ENCODE results near the gene FKBP2.

FKBP2 gene

DNA sequence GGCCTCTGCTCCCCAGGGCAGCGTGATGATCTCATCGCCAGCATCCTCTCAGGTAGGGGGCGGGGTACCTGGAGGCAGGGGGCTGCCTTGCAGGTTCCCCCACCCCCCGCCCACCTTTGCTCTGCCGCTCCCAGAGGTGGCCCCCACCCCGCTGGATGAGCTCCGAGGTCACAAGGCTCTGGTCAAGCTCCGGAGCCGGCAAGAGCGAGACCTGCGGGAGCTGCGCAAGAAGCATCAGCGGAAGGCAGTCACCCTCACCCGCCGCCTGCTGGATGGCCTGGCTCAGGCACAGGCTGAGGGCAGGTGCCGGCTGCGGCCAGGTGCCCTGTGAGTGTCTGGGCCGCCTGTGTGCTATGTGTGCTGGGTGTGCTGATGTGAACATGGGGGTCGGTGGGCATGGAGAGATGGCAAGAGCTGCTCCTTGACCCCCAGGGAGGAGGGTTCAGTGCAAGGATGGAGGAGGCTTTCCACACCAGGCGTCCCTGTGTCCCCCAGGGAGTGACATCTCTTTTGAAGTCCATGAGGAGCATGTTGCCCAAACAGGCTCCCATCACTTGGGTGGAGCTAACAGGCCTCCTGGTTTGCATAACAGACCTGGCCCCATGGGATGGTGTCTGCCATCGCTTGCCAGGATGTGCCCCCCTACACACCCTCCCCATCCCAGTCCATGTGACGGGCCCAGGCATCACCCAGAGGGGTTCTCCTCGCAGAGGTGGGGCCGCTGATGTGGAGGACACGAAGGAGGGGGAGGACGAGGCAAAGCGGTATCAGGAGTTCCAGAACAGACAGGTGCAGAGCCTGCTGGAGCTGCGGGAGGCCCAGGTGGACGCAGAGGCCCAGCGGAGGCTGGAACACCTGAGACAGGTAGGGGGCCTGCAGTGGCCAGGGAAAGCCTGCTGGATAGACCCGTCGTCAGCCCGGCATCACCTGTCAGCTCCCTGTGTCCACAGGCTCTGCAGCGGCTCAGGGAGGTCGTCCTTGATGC is 24.6 kb downstream of the FKBP2 start:
- DNase-seq: no peak

DNA sequence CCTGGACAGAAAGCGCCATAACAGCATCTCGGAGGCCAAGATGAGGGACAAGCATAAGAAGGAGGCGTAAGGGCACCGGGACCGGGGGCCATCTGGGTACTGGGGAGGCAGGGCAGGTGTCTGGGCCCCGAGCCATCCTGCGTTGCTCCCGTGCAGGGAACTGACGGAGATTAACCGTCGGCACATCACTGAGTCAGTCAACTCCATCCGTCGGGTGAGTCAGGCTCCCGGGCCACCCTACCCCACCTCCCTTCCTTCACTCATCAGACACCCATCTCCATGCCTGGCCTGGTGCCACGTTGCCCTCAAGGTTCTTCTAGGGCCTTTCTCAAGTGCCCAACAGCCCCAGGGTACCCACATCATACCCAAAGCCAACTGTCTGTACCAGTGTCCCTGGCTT is 25.4 kb downstream of the FKBP2 start:
- DNase-seq: no peak

DNA sequence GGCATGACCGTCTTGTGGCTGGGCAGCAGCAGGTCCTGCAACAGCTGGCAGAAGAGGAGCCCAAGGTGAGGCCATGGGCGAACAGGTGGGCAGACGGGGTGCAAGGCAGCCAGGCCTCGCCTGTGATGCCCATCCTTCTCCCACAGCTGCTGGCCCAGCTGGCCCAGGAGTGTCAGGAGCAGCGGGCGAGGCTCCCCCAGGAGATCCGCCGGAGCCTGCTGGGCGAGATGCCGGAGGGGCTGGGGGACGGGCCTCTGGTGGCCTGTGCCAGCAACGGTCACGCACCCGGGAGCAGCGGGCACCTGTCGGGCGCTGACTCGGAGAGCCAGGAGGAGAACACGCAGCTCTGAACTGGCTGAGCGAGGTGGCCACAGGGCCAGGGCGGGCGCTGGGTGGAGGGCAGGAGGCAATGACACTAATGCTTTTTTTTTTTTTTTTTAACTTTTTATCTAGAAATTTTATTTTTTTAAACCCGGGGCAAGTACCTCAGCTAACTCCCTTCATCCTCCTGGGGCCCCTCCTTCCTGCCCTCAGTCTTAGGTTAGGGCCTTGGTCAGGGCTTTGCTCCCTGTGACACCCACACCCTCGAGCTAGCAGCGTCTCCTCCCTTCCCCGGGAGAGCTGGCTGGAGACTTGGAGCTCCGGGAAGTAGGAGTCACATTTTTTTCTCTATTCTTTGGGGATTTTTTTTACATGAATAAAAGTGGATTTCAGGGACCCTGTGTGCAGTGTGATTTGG is 26.5 kb downstream of the FKBP2 start:
- DNase-seq: no peak

DNA sequence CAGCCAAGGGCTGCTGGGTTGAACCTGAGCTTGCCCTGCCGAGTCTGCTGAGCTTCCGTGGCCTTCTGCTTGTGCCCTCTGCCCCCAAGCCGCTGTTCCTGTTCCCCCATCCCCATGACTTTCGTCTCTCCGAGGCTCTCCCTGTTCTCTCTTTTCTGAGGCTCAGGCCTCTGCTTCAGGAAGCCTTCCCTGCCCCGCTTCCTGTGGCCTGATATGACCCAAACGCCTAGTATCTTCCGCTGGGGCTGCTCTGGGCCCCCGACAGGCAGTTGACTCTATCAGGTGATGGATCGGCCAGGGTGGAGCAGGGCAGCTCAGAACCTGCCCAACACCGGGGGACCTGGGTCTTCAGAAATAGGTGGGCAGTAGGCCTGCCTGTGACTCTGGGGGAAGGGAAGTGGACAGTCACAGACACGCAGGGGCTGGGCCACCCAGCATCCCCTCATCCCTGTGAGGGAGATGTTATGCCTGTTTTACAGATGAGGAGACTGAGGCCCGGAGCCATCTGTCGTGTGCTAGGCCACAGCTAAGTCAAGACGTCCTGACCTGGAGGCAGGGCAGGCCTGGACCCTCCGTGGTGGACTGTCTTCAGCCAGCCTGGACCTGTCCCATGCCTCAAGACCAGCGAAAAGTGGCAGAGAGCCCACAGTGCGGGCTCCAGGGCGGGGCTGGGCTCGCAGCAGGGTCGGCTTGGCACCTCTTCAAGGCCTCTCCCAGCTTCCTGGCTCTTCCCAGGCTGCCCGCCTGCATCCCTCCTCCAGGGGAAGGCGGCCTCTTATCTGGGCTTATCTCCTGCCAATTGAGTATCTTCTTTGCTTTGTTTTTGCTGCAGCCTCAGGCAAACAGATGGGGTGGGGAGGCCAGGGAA is 27.4 kb downstream of the FKBP2 start:
- no peak for DNase-seq

GRCh38 chr11:64268893-64269539 is 28.1 kb downstream of the FKBP2 start:
- DNase-seq: peak; percentile 45 to 65

DNA sequence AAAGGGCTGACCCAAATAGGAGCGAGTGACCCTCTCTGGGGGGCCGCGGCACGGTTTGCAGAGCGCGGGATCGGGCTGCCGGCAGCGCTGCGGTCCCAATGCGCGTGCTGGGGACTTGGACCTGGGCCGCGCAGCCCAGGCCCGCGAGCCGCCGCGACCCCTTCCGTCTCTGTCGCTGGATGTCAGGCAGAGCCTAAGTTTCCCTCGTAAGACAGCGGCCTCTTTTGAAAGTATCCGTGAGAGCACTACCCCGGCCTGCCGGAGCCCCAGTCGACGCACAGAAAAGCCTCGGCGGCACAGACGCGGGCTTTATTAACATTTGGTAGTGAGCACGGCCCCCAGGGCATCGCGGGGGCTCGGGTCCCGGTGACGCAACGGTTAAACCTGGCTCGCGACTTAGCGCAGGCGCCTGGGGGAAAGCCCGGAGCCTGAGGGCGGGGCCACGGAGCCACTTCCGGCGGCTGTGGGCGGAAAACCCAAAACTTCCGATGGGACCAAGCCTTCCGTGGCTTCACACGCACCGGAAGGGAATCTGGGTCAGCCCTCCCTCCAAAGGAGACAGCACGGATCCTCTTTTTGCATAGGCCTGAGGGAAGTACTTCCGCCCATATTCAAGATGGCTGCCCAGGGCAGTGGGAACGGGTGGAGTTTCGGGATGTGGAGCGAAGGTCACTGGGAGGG is 28.8 kb downstream of the FKBP2 start:
- DNase-seq: peak; percentile 99

- no peak for DNase-seq
Measured at GRCh38 chr11:64275031-64275800, 34.3 kb downstream of the FKBP2 start.

- DNase-seq: no peak
Measured at GRCh38 chr11:64275841-64276240, 34.9 kb downstream of the FKBP2 start.

- DNase-seq: no peak
Measured at GRCh38 chr11:64276653-64277431, 35.9 kb downstream of the FKBP2 start.

GRCh38 chr11:64278576-64279190 is 37.8 kb downstream of the FKBP2 start:
- DNase-seq: no peak

DNA sequence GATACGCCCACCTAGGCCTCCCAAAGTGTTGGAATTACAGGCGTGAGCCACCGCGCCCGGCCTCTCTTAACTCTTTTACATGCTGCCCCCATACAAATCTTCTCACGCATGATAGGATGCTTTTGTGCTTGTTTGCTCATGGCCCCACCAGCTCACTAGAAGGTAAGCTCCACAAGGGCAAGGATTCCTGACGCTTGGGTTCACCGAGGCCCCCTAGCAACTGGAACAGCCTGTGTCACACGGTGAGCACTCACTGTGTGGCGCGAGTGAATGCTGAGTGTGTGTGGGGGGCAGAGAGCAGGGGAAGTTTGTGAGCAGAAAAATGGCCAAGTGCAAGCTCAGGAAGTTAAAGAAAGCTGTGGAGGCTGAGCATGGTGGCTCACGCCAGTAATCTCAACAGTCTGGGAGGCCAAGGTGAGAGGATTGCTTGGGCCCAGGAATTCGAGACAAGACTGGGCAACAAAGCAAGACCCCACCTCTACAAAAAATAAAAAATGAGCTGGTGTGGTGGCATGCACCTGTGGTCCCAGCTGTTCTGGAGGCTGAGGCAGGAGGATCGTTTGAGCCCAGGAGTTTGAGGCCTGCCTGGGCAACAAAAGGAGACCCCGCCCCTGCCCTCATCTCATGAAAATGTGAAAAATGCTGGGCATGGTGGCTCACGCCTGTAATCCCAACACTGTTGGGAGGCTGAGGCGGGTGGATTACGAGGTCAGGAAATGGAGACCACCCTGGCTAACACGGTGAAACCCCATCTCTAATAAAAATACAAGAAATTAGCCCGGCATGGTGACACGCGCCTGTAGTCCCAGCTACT is 41.3 kb downstream of the FKBP2 start:
- no peak for DNase-seq

- DNase-seq: no peak
Measured at GRCh38 chr11:64283092-64283491, 42.2 kb downstream of the FKBP2 start.

- peak; percentile 94 to 95 for DNase-seq
Measured at GRCh38 chr11:64284048-64284961, 43.4 kb downstream of the FKBP2 start, which contains the start of gene BAD. BAD (minus strand) TSS chr11:64284665; CDS start chr11:64284368, 297 bp downstream.

GRCh38 chr11:64284962-64285884 is 44.3 kb downstream of the FKBP2 start, which contains the start of gene GPR137:
GPR137 (plus strand) TSS chr11:64285848; CDS start chr11:64286525, 677 bp downstream.
- peak; percentile 93 for DNase-seq

GRCh38 chr11:64285885-64286800 is 45.2 kb downstream of the FKBP2 start:
- no peak for DNase-seq

Measured in stimulated activated CD4-positive, alpha-beta T cell treated with anti-CD3 and anti-CD28 coated beads, Interleukin-2, amount 100 ng/mL, for 24 hours (primary cell).